HAP-1 (cell line): ENCODE data around the gene EPHA3.

Source experiments
- DNase-seq, 2 experiments: peaks; one replicate each; pipeline ENCODE4 v3.0.0-alpha.2; 2016 to 2020; ENCODE audit warnings: low spot score in 2 of 2
- H3K27me3 ChIP-seq: fragments of 250-450 bp; sonication (Bioruptor Pico); 2 replicates; pipeline ENCODE4 v1.5.1; 2020; ENCODE audit warnings: low read depth, mild to moderate bottlenecking, moderate library complexity
- H3K36me3 ChIP-seq: fragments of 250-450 bp; sonication (Bioruptor Pico); replicated peaks from 2 replicates; pipeline ENCODE4 v1.5.1; 2020; ENCODE audit warnings: mild to moderate bottlenecking
- H3K4me1 ChIP-seq: fragments of 250-450 bp; sonication (Bioruptor Pico); 2 replicates; pipeline ENCODE4 v1.5.1; 2020; ENCODE audit warnings: mild to moderate bottlenecking
- H3K4me3 ChIP-seq: fragments of 250-450 bp; sonication (Bioruptor Pico); 2 replicates; pipeline ENCODE4 v1.5.1; 2020; ENCODE audit warnings: mild to moderate bottlenecking, moderate library complexity
- H3K9me3 ChIP-seq: fragments of 250-450 bp; sonication (Bioruptor Pico); 2 replicates; pipeline ENCODE4 v1.5.1; 2020; ENCODE audit warnings: mild to moderate bottlenecking, moderate library complexity
- in situ Hi-C: fragments of 300-500 bp; cut with MboI; formaldehyde crosslinking; loops from 3 replicates; pipeline ENCODE4 v1.14.3; 2020; ENCODE audit warnings: low sequenced_read_pairs, inconsistent platforms, mixed read lengths

EPHA3 gene

DNA sequence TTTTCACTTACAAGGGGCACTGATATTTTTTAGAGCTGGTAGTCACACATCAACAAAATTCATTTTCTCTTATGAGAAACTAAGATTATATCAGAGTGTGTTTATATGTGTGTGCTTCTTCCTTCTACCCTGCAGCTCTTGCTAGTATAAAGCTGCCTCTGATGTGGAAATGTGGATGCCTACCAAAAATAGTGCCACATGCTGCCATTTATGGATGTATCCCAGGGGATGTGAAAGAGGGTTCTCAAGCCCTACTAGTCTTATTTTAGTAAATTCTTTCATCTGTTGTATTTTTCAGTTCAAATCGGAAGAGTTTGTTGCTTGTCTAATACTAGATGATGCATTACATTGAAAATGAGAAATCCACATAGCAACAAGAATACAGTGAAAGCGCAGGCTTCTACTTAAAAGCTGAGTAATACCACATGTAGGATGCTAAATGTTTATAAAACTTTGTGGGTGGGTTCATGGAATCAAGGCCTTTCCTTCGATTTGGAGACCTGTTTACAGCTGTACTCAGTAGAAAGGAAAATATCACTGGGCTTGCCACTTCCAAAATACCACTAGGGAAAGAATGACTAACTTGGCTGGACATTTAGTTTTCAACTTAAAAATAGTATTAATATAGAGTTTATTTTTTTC lies 399.2 kb downstream of the EPHA3 start:
- Histone ChIP-seq H3K9me3 (no peaks in the 10 kb centered on the region), H3K27me3 (no peaks in the 10 kb centered on the region), H3K4me3 (no peak overlapping the region), H3K4me1 (no peaks in the 10 kb centered on the region), H3K36me3 (no peaks in the 10 kb centered on the region)
- in situ Hi-C loops = no loop called here
- no peak for DNase-seq

DNA sequence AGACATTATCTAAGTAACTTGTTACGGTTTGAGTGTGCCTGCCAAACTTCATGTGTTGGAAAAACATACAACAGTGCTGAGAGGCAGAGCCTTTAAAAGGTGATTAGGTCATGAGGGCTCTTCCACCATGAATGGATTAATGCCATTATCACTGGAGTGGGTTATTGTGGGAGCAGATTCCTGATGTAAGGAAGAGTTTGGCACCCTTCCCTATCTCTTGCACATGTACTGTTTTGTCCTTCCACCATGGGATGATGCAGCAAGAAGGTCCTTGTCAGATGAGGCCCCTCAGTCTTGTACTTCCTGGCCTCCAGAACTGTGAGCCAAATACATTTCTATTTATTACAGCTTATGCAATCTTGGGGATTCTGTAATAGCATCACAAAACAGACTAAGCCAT lies 413.9 kb downstream of the EPHA3 start:
- Histone ChIP-seq H3K4me3 (no peak overlapping the region), H3K27me3 (no peaks in the 10 kb centered on the region), H3K4me1 (peaks cover 26% of the 10 kb centered on the region), H3K9me3 (no peaks in the 10 kb centered on the region), H3K36me3 (no peaks in the 10 kb centered on the region)
- DNase-seq = no peak
- in situ Hi-C loops = no loop called here

DNA sequence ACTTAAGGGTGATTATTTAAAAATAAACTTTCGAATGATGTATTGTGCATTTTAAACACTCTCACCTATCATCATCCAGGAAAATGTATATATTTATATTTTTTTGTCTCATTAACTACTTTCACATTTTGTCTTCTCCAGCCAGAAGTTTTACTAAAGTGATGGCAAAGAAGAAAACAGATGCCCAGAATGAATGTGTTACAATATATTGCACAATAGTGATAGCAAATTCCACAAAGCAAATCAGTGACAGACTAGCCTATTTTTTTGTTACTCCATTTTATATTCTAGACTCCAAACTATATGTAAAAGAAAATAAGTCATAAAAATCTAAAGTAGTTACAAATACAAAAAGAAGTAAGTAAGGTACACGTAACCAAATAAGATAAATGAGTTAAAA lies 414.7 kb downstream of the EPHA3 start:
- no peak for DNase-seq
- Histone ChIP-seq H3K4me3 (no peak overlapping the region), H3K36me3 (no peaks in the 10 kb centered on the region), H3K27me3 (no peaks in the 10 kb centered on the region), H3K4me1 (peaks cover 35% of the 10 kb centered on the region), H3K9me3 (no peaks in the 10 kb centered on the region)
- in situ Hi-C loops = no loop called here

- Histone ChIP-seq H3K4me3 (no peak overlapping the region), H3K27me3 (no peaks in the 10 kb centered on the region), H3K9me3 (no peaks in the 10 kb centered on the region), H3K4me1 (peaks cover 60% of the 10 kb centered on the region), H3K36me3 (no peaks in the 10 kb centered on the region)
- in situ Hi-C loops = no loop called here
- DNase-seq = peak; percentile 25 to 52
Measured at GRCh38 chr3:89525609-89526008, 418.2 kb downstream of the EPHA3 start.

DNA sequence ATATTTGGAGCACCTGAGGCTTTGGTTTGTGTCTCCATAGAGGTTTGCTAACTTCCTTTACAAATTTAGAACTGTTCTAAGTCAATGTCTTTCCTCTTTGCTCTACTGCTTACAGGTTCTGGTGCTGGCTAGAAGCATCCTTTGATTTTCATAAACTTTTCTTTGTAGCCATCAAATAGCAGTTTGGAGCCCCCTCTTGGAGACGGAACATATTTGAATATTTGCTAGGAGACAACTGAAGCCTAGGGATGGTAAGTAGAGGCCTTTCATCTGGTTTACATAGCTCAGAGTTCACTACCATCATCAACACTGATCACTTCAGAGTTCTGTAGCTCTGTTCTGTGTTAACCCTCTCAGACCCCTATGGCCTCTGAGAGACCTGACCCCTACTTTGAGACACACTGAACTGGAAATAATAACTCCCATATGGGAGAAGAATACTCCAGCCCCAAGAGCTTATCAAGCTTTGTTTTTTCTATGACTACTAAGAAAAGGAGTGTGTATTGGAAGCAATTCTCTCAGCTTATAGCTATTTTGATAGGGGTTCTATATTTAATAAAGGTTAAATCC lies 420.4 kb downstream of the EPHA3 start:
- peak in 1 of 2 experiments; percentile 14 for DNase-seq
- Histone ChIP-seq H3K4me3 (no peak overlapping the region), H3K36me3 (no peaks in the 10 kb centered on the region), H3K4me1 (peaks cover 60% of the 10 kb centered on the region), H3K9me3 (no peaks in the 10 kb centered on the region), H3K27me3 (no peaks in the 10 kb centered on the region)
- in situ Hi-C loops = no loop called here
